ENCODE measurements around the gene SLC35G6.
"Not testable (repeated sequence)": the region's sequence is repeated elsewhere in the genome, so short reads cannot be mapped to it uniquely, and the experiment has no call there.

Gene SLC35G6

DNA sequence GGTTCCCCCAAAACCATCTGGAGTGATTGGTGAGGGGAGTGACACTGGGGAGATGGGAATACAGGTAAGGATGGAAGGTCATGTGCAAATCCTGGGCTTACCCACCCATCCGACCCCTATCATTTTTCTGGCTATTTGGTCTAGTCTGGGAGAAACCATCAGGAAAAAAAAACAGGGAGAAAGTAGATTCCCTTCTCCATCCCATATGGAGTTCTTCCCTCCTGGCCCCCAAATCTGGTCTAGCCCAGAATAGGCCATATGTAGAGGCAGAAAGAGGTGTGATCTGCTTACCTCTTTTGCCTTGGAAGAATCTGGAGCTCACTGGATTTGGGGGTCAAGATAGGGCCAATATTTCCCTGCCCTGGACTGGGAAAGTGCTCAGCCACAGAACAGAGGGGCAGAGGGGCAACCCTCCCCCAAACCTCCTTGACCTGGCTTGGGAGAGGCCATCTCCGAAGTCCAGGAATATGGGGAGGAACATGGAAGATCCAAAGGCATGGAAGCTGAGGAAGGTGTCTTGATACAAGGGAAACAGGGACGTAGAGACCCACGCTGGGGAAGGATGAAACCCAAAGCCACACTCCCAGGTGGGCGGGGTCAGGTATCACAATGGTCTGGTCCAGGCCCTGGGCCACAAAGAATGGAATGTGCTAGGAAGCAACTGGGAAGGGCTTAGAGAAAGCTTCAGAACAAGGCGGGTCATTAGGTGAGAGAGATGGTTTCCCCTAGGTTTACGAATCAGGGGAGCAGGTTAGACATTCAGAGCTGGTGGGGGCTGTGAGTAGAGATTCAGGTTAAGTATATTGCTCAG is 20.2 kb upstream of the SLC35G6 start:
- no peak for DNase-seq (ENCODE audit: low read depth)

DNA sequence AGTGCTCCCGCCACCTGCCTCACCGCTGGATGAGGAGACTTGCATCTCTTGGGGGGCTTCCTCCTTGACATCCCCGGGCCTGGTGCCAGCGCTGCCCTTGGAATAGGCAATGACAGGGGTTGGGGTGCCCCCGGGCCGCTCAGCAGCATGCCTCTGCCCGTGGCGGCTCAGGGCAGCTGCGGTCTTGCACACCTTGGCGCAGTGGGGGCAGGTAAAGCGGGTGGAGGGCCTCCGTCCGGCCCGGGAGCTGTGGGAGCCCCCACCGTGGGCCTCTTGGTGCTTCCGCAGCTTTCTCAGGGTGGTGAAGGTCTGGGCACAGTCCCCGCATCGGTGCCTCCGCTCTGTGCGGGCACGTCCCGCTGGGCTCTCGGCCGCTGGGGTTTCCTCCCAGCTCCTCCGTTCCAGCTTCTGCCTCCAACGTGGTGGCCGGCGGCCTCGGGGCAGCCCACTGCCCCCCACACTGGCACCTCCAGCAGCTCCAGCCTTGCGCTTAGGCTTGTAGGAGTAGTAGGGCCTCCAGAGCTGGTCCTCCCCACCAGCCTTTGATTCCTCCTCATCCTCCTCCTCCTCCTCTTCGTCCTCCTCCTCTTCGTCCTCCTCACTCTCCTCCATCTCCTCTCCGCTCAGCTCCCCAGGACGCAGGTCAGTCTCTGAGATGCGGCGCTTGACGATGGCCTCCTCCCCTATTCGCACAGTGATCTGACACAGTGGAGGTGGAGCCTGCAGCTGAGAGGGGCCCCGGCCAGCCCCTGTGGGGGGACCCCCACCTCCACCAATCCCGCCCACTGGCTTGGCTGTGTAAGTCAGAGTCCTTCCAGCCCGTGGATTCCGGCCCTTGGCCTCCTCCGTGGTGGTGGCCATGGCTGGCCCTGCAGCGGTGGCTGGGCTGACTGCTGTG is 18.5 kb upstream of the SLC35G6 start:
- no peak for DNase-seq (ENCODE audit: low read depth)

DNA sequence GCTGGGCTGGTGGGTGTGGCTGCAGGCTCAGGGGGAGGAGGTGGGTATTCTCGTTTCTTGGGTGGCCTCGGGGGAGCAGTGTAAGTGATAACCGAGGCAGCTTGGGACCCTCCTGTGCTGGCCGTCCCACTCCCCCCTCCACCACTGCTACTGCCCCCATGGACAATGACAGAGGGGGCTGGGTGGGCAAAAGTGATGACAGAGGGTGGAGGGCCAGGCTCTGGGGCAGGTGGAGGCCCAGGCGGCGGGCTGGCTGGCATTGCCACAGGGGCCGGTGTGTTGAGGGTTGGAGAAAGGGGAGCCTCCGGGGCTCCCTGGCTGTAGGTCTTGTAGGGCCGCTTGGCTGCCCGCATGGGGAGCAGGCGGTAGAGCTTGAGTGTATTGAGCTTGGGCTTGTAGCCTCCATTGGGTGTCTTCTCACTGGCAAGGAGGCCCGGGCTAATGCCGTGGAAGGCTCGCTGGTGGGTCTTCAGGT is 17.8 kb upstream of the SLC35G6 start:
- DNase-seq (ENCODE audit: low read depth): no peak

DNA sequence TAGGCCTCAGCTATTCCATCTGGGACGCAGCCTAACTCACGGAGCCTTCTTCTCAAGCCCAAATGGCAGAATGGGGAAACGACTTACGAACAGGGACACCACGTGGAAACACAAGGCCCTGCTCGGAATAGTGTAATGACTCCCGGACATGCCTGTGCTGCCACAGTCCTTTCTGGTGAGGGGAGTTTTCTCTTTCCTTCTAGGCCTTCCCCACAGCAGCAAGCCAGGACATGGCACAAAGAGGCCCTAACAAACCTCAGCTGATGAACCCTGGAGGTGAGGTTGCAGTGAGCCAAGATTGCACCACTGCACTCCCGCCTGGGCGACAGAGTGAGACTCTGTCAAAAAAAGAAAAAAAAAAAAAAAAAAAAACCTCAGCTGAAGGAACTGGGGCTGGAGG is 17.2 kb upstream of the SLC35G6 start:
- DNase-seq (ENCODE audit: low read depth): no peak

DNA sequence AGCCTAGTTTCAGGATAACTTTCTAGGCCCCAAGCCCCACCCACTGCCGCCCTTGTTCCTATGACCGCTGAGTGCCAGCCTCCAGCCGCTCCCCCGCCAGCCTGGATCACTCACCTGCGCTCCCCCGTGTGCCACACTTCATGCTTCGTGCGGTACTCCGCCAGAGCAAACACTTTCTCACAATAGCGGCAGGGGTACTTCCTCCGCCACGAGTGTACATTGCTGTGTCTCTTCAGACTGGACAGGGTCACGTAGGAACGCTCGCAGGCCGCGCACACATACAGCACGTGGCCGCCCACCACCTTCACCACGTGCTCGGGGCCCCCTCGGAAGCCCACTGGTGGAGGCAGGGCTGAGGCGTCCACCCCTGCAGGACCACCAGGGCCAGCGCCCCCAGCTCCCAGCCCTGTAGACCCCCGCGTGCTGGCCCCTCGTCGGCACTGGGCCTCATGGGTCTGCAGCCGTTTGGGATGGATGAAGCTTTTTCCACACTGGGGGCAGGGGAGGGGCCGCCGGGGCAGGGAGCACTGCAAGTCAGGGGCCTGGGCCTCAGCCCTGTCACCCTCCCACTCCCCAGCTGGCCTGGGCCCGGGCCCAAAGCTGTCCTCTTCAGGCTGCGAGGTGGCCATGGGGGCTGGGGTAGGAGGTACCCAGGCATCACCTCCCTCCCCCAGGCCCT is 15.5 kb upstream of the SLC35G6 start:
- DNase-seq (ENCODE audit: low read depth): no peak

DNA sequence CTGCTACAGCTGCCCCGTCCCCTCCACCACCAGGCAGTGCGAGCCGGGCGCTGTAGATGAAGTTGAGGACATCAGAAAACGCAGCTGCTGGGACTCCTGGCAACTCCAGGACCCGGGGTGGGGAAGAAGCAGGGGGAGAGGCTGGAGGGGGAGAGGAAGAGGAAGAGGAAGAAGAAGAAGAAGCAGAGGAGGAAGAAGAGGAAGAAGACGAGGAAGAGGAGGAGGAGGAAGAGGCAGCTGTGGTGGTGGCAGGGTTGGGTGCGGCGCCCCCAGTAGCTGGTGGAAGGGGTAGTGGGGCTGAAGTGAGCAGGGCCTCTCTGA is 15.0 kb upstream of the SLC35G6 start:
- DNase-seq (ENCODE audit: low read depth): no peak

DNA sequence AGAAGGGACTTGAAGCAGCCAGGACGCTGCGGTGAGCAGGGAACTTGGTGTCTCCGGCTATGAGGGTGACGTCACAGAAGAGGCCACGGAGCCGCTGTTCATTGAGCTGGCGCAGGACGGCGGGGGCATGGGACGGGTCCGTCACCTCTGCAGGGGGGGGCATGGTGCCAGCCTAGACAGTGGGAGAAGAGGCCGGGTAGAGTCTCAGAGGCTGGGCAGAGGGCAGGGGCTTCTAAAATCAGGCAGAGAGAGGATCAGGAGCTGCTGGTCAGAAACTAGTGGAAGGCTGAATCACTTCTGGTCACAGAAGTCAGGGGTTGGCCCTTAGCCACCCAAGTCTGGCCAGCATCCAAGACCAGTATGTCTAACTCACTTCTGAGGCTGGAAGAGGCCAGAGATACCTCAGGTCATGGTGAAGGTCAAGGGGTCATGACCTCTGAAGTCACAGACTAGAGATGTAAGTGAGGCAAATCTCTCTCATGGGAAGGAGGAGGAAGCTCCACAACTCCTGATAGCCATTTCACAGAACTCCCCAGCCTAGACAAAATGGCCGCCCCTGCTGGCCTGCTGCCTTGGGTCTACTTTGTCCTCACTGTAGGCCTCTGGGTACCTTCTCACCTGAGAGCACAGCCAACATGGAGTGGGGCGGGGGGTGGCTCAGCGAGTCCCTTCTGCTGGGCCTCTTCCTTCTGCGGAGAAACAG is 14.5 kb upstream of the SLC35G6 start:
- DNase-seq (ENCODE audit: low read depth): no peak

DNA sequence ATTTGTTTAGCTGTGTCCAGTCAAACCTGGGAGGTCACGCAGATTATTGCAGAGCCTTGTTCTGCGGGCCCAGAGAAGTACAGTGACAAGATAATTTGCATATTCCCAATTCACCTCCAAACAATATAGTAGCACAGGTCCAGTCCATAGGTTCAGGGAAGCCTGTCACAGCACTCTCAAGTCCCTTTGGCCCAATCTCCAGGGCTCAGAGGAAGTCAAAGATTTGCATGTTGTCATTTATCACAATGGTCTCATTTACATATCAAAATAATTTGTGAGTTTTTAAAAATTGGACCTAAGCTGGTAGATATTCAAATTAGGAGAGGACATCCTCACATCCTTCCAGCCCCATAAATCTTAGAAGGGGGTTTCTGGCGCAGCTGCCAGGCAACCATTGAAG is 13.7 kb upstream of the SLC35G6 start:
- DNase-seq (ENCODE audit: low read depth): no peak

DNA sequence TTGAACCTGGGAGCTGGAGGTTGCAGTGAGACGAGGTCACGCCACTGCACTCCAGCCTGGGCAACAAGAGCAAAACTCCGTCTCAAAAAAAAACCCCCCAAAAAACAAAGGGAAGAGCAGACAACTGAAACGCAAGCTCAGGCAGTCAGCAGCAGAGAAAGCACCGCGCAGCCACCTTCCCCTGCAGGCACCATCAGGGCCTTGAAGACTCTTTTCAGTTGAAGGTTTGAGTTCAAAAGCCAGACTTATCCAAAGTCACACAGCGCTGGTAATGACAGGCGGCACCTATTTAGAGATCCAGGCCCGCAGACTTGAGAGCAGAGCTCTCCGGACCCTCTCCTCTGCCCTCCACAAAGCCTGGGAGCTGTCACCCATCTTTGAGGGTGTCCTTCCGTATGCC is 13.0 kb upstream of the SLC35G6 start:
- no peak for DNase-seq (ENCODE audit: low read depth)

DNA sequence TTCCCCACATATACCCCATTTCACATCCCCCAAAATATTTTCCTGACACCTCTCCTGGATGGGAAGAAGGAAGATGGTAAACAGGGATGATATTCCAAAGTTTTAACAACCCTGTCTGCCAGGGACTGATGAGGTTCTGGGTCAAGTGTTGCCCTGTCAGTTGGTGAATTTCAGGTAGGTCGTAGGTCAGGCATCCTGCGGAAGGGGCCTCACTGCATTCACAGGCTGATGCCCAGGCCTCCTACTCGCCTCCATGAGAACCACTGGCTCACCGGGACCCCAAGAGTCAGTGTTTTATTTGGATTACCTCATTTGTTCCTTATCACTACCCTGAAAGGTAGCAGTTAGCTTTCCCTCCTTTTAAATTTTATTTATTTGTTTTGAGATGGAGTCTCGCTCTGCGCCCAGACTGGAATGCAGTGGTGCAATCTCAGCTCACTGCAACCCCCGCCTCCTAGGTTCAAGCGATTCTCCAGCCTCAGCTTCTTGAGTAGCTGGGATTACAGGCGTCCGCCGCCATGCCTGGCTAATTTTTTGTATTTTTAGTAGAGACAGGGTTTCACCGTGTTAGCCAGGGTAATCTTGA is 12.3 kb upstream of the SLC35G6 start:
- no peak for DNase-seq (ENCODE audit: low read depth)

DNA sequence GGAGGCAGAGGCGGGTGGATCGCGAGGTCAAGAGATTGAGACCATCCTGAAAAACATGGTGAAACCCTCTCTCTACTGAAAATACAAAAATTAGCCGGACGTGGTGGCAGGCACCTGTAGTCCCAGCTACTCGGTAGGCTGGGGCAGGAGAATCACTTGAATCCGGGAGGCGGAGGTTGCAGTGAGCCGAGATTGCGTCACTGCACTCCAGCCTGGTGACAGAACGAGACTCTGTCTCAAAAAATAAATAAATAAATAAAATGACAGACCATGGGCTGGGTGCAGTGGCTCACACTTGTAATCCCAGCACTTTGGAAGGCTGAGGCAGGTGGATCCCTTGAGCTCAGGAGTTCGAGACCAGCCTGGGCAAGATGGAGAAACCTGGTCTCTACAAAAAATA is 11.4 kb upstream of the SLC35G6 start:
- not testable (repeated sequence) for DNase-seq (ENCODE audit: low read depth)

DNA sequence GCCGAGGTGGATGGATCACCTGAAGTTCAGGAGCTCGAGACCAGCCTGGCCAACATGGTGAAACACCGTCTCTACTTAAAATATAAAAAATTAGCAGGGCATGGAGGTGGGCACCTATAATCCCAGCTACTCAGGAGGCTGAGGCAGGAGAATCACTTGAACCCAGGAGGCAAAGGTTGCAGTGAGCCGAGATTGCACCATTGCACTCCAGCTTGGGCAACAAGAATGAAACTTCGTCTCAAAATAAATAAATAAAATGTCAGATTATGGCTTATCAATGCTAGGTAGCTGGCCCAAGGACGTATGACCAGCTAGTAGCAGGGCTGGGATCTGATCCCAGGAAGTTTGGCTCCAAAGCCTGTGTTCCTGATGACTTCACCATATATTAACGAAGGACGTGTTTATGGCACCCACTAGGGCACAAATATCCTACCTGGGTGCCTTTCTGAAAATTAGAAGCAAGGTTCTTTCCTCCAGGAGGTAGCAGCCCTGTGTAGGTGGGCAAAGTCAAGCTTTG is 10.7 kb upstream of the SLC35G6 start:
- DNase-seq (ENCODE audit: low read depth): not testable (repeated sequence)

DNA sequence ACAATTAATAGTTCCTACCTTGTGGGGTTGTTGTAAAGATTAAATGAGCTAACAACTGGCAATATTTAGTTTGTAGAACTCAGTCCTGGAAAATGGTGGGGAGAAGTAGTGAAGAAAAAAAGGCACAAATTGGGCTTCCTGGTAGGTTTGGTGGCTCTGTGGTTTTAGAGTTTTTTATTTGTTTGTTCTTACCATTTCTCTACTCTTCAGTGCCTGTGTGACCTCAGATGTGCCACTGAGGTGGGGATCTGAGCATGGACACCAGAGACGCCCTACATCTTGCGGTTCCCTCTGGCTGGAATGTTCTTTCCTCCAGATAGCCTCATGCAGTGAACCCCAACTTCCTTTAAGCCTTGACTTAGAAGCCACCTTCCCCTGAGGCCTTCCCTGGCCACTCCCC is 9.5 kb upstream of the SLC35G6 start:
- DNase-seq (ENCODE audit: low read depth): no peak

DNA sequence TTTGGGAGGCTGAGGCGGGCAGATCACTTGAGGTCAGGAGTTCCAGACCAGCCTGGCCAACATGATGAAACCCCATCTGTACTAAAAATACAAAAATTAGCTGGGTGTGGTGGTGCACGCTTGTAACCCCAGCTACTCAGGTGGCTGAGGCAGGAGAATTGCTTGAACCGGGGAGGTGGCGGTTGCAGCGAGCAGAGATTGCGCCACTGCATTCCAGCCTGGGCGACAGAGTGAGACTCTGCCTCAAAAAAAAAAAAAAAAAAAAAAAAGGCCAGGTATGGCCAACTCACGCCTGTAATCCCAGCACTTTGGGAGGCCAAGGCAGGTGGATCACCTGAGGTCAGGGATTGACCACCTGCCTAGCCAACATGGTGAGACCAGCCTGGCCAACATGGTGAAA is 6.5 kb upstream of the SLC35G6 start:
- DNase-seq (ENCODE audit: low read depth): not testable (repeated sequence)

DNA sequence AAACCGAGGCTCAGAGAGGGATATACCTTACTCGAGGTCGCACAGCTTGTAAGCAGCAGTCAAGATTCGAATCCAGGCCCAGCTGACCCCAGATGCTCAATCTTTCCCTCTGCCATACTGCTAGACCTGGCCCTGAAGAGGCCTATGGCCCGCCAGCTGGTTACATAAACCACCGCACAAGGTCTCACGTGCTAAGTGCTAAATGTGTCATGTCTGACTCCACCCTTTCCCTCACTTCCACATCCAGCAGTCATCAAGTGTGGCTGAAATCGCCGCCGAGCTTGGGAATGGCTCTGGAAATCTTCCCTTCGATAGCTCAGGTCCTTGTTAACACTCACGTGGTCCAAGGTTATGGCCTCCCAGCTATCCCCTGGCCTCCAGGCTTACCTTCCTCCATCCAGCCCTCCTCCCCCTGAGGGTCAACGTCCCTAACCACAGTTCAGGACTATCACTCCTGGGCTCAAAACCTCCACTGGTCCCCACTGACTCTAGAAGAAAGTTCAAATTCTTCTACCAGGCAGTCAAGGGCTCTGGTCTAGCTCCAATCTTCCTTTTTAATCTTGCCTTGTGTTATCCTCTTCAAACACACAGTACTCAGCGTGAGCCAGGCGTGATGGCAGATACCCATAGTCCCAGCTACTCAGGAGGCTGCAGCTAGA is 5.4 kb upstream of the SLC35G6 start:
- DNase-seq (ENCODE audit: low read depth): no peak

DNA sequence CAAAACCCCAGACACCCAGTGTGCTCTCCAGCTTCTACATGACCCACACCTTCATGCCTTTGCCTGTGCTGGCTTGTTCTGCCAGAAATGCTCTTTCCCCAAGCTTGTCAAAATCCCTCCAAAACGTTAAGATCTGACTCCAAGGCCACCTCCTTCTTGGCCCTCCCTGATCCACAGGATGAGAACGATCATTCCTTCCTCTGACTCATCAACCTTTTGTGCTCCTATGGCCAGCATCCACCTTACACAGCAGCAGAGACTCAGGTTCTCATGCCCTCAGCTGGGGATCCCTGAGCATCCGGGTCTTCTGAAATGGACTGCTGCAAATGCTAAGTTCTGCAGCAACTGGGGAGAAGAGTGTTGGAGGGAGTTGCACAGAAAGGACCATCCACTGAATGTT is 4.8 kb upstream of the SLC35G6 start:
- no peak for DNase-seq (ENCODE audit: low read depth)

DNA sequence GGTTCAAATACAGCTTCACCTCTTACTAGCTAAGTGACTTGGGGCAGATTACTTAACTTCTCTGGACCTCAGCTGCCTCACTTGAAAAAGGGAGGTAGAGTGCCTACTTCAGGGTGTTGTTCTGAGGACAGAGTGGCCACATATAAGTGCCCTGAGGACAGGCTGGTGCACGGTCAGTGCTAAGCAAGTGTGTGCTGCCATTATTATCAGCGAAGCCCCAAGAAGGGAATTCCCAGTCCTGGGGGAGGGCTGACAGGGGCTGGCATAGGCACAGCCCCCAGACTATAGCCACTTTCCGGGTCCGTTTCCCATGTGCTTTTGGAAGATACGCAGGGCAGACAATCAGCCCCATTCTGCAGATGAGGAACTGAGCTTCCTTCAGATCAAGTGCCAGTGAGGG is 4.3 kb upstream of the SLC35G6 start:
- DNase-seq (ENCODE audit: low read depth): no peak

DNA sequence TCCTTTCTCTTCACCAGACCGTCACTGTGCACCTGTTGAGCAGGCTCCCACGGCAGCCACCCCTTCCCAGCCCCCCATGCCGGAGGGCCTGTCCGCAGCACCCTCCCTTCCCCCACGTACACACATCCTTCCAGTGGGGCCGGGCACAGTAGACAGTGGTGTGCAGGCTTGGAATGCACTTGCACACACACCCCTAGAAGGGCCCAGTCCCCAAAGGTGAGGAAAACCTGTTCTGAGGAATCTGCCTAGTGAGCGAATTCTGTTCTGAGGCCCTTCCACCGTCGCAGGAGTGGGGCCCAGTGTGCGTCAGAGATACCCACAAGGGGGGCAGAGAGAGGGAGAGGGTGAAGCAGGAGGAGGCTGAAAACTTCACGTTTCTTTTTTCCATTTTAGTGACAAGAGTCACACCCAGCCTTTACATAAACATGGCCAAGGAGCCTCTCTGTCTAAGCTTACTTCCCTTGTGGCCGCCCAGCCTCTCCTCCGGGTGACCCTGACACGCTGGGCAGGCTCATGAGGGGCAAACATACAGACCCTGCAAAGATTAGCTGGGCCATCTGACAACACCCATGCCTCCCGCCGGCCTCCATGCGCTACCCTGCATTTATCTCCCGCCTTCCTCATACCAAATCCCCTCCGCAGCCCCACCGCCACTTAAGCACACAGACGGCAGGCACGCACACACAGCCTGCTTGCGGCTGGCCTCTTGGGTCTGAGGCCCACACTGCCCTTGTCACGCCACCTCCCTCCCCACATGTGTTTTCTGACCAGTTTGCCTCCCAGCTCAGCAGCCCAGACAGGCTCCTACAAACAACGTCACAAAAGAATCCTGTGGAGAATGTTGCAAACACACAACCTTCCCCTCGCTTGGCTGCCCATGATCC is 3.6 kb upstream of the SLC35G6 start:
- DNase-seq (ENCODE audit: low read depth): no peak

DNA sequence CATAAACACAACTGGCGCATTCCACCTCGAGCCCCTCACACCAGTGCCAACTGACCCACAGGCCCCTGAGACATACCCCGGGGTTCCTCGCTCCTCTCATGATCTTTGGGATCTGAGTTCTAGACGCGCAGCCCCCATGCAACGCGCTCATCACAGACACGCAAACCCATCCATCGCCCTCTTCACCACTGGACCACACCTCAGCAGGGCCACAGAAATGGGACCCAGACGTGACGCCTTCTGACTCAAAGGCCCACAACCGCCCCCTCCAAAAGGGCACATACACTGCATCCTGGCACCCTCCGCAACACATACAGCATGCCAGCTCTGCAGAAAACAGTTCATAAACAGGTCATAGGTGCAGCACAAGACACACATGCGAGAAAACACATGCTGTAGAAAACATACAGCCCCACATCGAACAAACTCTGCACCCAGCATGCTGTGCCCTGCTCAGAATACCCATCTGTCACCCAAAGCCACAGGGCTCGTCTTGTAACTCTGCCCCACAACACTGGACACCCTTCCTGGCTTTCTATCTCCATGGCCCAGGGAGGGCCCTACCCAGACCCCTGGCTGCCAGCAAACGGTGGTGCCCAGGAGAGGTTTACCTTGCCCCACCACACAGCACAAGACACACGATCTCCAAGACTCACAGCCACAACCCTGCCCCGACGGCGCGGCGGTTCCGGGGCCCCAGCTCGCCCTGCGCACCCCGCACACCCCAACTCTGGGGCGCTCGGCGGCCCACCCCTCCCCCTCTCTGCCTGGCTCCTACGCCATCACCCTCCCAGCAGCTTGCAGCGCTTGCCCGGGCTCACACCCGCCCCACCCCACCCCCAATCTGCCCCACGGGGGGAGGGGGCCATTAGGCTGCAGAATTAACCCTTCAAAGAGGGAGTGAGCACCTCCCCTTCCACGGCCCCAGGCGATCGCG is 2.7 kb upstream of the SLC35G6 start:
- no peak for DNase-seq (ENCODE audit: low read depth)

Data from stimulated activated CD8-positive, alpha-beta memory T cell treated with anti-CD3 and anti-CD28 coated beads, Interleukin-7, amount 100 ng/mL, for 24 hours (primary cell).